ENCODE results near the gene ZSCAN22. TPM values are rescaled to one million over a fixed set of nuclear protein-coding genes. Genes with fewer than 3 reads are reported as not detected.
A peak's percentile ranks its signal among the peaks of the same experiment; 100 is the strongest.

Gene ZSCAN22
- polyA plus RNA-seq: 3.2 TPM
- long read RNA-seq, donor 1: 0 reads
- long read RNA-seq, donor 2: 0 reads
- long read RNA-seq, donor 3: 0 reads
- long read RNA-seq, donor 4: 0 reads
- long read RNA-seq, donor 5, full-length matches to known transcripts: 2 of 2 reads
- long read RNA-seq, donor 5, partial matches to known transcripts: 0 of 2 reads
- long read RNA-seq, donor 5, other reads (novel, unspliced or antisense): 0 of 2 reads
- long read RNA-seq, donor 6: 0 reads
- long read RNA-seq, donor 7: 0 reads
- long read RNA-seq, donor 8, full-length matches to known transcripts: 1 of 1 reads
- long read RNA-seq, donor 8, partial matches to known transcripts: 0 of 1 reads
- long read RNA-seq, donor 8, other reads (novel, unspliced or antisense): 0 of 1 reads
- long read RNA-seq, donor 9: 0 reads
- long read RNA-seq, donor 10: 0 reads
- long read RNA-seq, donor 11, full-length matches to known transcripts: 1 of 1 reads
- long read RNA-seq, donor 11, partial matches to known transcripts: 0 of 1 reads
- long read RNA-seq, donor 11, other reads (novel, unspliced or antisense): 0 of 1 reads

DNA sequence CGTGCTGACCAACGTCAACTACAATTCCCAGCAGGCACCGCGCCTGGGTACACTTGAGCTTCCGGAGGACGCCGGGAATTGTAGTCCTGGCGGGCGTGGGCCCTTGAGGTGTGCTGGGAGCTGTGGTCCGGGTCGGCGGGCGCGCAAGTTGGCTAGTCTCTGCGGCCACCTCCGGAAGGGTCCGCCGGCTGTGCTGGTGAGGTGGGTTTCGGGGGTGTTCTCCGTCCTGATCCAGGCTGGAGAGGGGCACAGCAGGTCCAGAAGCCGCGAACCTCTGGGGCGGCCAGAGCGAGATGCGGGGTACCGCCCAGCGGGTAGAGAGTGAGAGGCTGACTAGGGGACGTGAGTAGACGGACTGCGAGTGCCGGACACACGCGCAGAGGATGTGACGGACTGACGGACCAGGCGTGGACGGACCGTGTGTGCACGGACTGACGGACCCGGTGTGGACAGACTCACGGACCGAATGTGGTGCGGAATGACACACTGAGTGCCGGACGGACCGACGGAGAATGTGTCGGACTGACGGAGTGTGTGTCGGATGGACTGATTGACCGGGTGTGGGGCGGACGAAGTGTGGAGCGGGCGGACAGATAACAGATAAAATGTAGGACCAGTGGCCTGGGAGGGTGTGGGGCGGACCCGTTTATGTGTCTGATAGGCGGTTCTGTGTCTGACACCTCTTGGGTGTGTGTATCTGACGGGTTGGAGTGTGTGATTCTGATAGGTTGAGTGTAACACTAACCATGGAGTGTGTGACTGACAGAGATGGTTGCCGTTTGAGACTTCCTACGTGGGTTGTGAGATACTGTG lies at the start of gene ZSCAN22:
TSS of gene ZSCAN22 (plus strand) at position 81 of the 813 bp plus-strand sequence. CDS start 7,809 bp downstream, outside the sequence.
- H3K27me3 ChIP-seq (ENCODE audit: control insufficient read depth, insufficient read depth, low read length): no peaks in the 10 kb centered on the region
- no peaks in the 10 kb centered on the region for H3K9me3 ChIP-seq (ENCODE audit: control insufficient read depth, low read depth, low read length)
- H3K27ac ChIP-seq (ENCODE audit: low read length): peak within 1 kb of the TSS; percentile 86
- H3K36me3 ChIP-seq (ENCODE audit: control insufficient read depth, insufficient read depth, low read length): no peaks in the 10 kb centered on the region
- peaks cover 16% of the 10 kb centered on the region for H3K4me1 ChIP-seq (ENCODE audit: control insufficient read depth, insufficient read depth, low read length)
- H3K4me3 ChIP-seq (ENCODE audit: low read length): peak within 1 kb of the TSS; percentile 84
- no CpG with 5 or more reads among the region's 62 CpGs for WGBS (ENCODE audit: insufficient coverage, low lambda C conversion rate)
- DNase-seq: peak; percentile 97 to 98

DNA sequence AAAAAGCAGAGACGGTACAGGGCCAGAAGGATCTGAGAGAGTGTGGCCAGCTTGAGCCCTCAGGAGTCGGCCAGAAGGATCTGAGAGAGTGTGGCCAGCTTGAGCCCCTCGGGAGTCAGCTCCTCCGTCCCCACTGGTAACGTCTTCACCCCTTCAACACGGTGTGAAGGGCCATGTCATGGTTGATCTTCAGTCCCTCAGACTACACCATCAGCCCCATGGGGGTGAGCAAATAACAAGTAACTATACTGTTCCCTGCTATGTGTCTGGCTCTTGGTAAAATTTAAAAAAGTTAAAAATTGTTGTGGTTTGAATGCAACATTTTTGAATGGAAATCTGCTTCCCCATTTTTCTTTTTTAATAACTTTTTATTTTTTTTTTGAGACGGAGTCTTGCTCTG lies 49.6 kb upstream of the ZSCAN22 start:
- H3K27ac ChIP-seq (ENCODE audit: low read length): no peak overlapping the region
- DNase-seq: no peak
- H3K4me1 ChIP-seq (ENCODE audit: control insufficient read depth, insufficient read depth, low read length): no peaks in the 10 kb centered on the region
- H3K4me3 ChIP-seq (ENCODE audit: low read length): no peak overlapping the region
- peaks cover 26% of the 10 kb centered on the region for H3K9me3 ChIP-seq (ENCODE audit: control insufficient read depth, low read depth, low read length)
- no peaks in the 10 kb centered on the region for H3K27me3 ChIP-seq (ENCODE audit: control insufficient read depth, insufficient read depth, low read length)
- H3K36me3 ChIP-seq (ENCODE audit: control insufficient read depth, insufficient read depth, low read length): peaks cover 20% of the 10 kb centered on the region
- WGBS (ENCODE audit: insufficient coverage, low lambda C conversion rate): no CpG with 5 or more reads among the region's 7 CpGs

DNA sequence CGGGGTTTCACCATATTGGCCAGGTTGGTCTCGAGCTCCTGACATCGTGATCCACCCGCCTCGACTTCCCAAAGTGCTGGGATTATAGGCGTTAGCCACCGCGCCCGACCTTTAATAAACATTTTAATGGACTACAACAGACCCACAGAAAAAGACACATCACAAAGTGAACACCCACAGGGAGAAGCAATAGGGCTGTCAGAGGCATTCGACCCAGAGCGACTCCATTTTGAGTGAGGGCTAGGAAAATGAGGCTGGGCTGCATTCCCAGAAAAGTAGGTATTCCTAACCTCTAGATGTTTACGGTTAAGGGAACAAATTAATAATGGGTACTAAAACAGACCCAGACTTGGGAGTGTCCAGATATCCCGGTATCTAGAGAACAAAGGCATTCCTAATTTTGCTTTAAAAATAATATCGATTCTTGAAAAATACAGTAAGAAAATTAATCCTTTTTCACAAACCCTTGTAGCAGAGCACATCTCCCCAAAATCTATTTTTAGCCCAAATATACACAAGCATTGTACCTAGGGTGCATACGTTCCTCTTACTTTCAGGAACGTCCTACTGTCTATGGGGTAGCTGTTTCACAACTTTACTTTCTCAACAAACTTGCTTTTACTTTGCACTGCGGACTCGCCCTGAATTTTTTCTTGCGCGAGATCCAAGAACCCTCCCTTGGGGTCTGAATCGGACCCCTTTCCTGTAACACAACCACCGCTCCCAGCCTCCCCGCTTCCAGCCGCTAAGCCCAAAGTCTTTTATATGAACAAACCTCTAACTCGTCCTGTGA lies 48.9 kb upstream of the ZSCAN22 start:
- Histone ChIP-seq H3K4me3 (ENCODE audit: low read length) (peak overlapping the region; percentile 100), H3K27ac (ENCODE audit: low read length) (peak overlapping the region; percentile 84), H3K36me3 (ENCODE audit: control insufficient read depth, insufficient read depth, low read length) (peaks cover 19% of the 10 kb centered on the region), H3K4me1 (ENCODE audit: control insufficient read depth, insufficient read depth, low read length) (no peaks in the 10 kb centered on the region), H3K9me3 (ENCODE audit: control insufficient read depth, low read depth, low read length) (peaks cover 20% of the 10 kb centered on the region), H3K27me3 (ENCODE audit: control insufficient read depth, insufficient read depth, low read length) (no peaks in the 10 kb centered on the region)
- WGBS (ENCODE audit: insufficient coverage, low lambda C conversion rate): 14% methylated on average over 3 of the region's 25 CpGs
- DNase-seq: no peak

DNA sequence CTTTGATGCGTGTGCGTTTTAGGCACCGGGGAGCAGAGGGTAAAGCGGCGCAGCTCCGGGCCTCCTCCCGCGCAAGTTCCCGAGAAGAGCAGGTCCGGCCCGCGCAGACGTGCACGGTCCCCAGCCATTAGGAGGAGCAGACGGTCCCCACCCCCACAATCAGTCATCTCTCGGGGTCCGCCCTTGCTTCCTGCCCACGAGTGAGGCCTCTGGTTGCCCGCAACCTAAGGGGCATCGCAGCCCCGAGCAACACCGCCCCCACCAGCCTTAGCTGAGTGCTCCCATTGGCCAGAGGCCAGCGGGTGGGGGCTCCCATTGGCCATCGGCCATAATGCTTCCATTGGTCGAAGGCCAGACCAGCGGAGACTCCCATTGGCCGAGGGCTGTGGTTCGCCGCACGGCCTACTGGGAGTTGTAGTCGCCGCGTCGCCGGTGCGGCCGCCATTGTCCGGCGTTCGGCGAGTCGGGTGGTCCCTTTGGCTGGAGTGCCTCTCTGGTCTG lies 48.2 kb upstream of the ZSCAN22 start, which contains the start of gene ZNF8:
TSS of gene ZNF8 (plus strand) at position 415 of the 501 bp plus-strand sequence. CDS start 127 bp downstream, outside the sequence.
- H3K27me3 ChIP-seq (ENCODE audit: control insufficient read depth, insufficient read depth, low read length): no peaks in the 10 kb centered on the region
- DNase-seq: peak; percentile 99 to 100
- H3K4me1 ChIP-seq (ENCODE audit: control insufficient read depth, insufficient read depth, low read length): no peaks in the 10 kb centered on the region
- H3K27ac ChIP-seq (ENCODE audit: low read length): peak within 1 kb of the TSS; percentile 85
- peaks cover 14% of the 10 kb centered on the region for H3K9me3 ChIP-seq (ENCODE audit: control insufficient read depth, low read depth, low read length)
- peaks cover 19% of the 10 kb centered on the region for H3K36me3 ChIP-seq (ENCODE audit: control insufficient read depth, insufficient read depth, low read length)
- peak within 1 kb of the TSS; percentile 100 for H3K4me3 ChIP-seq (ENCODE audit: low read length)
- WGBS (ENCODE audit: insufficient coverage, low lambda C conversion rate): no CpG with 5 or more reads among the region's 42 CpGs

DNA sequence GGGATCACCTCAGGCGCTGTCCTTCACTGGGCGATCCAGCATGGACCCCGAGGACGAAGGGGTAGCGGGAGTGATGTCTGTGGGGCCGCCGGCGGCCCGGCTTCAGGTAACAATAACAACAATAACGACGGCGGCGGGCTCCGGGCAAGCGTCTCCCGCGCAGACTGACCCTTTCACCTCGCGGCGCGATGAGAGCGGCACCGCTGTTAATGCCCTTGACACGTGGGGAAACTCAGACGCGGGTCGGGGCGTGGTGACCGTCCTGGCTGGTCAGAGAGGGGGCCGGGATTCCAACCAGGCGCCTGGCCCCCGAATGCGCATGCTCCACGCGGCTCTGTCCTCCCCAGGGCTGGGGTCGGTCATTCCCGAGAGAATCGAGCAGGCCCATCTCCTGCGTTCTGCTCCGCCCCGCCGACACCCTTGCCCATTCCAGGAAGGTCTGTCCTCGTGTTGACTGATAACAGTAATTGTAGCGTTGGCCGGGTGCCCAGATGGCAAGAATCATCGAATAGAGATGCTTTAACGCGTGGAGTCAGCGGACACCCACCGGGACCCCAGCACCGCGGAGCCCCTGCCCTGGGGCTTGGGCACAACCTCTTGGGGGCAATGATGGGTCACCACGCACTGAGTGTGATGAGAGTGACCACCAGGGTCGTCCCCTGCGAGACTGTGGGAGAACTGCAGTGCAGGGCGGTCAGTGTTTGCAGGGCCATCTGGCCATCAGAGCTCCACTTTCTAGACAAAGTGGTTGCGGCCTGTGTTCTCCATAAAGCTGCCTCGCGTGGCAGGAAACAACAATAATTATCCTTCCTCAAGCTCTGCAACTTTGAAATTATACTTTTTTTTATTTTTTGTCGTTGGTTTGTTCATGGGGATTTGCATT lies 47.5 kb upstream of the ZSCAN22 start:
- Histone ChIP-seq H3K4me3 (ENCODE audit: low read length) (peak overlapping the region; percentile 100), H3K4me1 (ENCODE audit: control insufficient read depth, insufficient read depth, low read length) (no peaks in the 10 kb centered on the region), H3K9me3 (ENCODE audit: control insufficient read depth, low read depth, low read length) (peaks cover 10% of the 10 kb centered on the region), H3K27ac (ENCODE audit: low read length) (peak overlapping the region; percentile 85), H3K36me3 (ENCODE audit: control insufficient read depth, insufficient read depth, low read length) (peaks cover 17% of the 10 kb centered on the region), H3K27me3 (ENCODE audit: control insufficient read depth, insufficient read depth, low read length) (no peaks in the 10 kb centered on the region)
- 40% methylated on average over 1 of the region's 60 CpGs for WGBS (ENCODE audit: insufficient coverage, low lambda C conversion rate)
- peak; percentile 76 to 83 for DNase-seq

DNA sequence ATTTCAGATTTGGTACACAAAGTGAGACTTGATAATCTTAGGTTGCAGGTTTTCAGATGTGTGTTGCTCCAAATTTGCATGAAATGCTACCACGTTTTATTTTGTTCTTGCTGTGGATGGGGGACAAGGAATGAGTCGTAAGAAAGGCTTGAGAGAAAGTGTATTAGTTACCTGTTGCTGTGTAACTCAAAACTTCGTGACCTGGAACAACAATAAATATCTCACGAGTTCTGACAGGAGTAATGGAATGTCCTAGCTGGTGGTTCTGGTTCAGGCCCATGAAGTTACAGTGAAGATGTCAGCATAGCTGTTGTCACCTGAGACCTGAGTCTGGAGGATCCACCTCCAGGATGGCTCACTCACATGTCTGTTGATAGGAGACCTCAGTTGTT lies 46.9 kb upstream of the ZSCAN22 start:
- Histone ChIP-seq H3K27ac (ENCODE audit: low read length) (no peak overlapping the region), H3K9me3 (ENCODE audit: control insufficient read depth, low read depth, low read length) (peaks cover 10% of the 10 kb centered on the region), H3K4me1 (ENCODE audit: control insufficient read depth, insufficient read depth, low read length) (no peaks in the 10 kb centered on the region), H3K4me3 (ENCODE audit: low read length) (peak overlapping the region; percentile 100), H3K27me3 (ENCODE audit: control insufficient read depth, insufficient read depth, low read length) (no peaks in the 10 kb centered on the region), H3K36me3 (ENCODE audit: control insufficient read depth, insufficient read depth, low read length) (peaks cover 16% of the 10 kb centered on the region)
- no CpG with 5 or more reads among the region's 4 CpGs for WGBS (ENCODE audit: insufficient coverage, low lambda C conversion rate)
- DNase-seq: no peak

DNA sequence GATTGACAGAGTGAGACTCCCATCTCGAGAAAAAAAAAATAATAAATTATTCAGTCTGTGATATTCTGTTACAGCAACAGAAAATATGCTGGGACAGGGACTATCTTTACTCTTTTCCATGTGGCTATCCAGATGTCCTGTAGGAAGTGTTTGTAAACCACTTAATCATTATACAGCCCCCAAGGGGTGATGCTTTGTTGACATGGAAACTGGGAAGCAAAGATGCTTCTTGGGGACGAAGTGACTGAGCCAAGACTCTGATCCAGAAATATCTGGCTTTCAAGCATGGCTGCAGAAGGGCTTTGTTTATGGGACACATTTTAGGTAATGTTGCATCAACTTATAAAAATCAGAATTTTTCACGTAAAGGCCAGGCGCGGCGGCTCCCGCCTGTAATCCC lies 42.6 kb upstream of the ZSCAN22 start:
- Histone ChIP-seq H3K9me3 (ENCODE audit: control insufficient read depth, low read depth, low read length) (peaks cover 5% of the 10 kb centered on the region), H3K36me3 (ENCODE audit: control insufficient read depth, insufficient read depth, low read length) (peaks cover 39% of the 10 kb centered on the region)
- whole genome bisulfite sequencing (ENCODE audit: insufficient coverage, low lambda C conversion rate): no CpG with 5 or more reads among the region's 7 CpGs

DNA sequence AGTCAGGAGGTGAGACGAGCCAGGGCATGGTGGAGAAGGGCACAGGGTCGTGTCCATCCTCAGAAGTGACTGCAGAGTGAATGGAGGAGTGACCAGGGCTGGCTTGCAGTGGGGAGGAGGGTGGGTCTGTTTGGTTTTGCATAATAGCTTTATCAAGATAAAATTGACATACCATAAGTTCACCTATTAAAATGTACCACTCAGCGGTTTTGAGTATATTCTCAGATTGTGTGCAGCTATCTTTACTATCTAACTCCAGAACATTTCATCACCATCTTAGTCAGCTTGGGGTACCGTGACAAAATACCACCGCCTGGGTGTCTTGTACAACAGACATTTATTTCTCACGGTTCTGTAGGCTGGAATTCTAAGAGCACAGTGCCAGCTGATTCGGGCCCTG lies 34.9 kb upstream of the ZSCAN22 start:
- no peaks in the 10 kb centered on the region for H3K4me1 ChIP-seq (ENCODE audit: control insufficient read depth, insufficient read depth, low read length)
- peaks cover 42% of the 10 kb centered on the region for H3K9me3 ChIP-seq (ENCODE audit: control insufficient read depth, low read depth, low read length)
- no peak overlapping the region for H3K27ac ChIP-seq (ENCODE audit: low read length)
- H3K36me3 ChIP-seq (ENCODE audit: control insufficient read depth, insufficient read depth, low read length): peaks cover 82% of the 10 kb centered on the region
- H3K4me3 ChIP-seq (ENCODE audit: low read length): no peak overlapping the region
- 100% methylated on average over 1 of the region's 7 CpGs for WGBS (ENCODE audit: insufficient coverage, low lambda C conversion rate)
- DNase-seq: no peak
- H3K27me3 ChIP-seq (ENCODE audit: control insufficient read depth, insufficient read depth, low read length): no peaks in the 10 kb centered on the region

More for the DNA sequence above, 42.6 kb upstream of the ZSCAN22 start:
- Histone ChIP-seq H3K27me3 (ENCODE audit: control insufficient read depth, insufficient read depth, low read length) (no peaks in the 10 kb centered on the region), H3K4me1 (ENCODE audit: control insufficient read depth, insufficient read depth, low read length) (no peaks in the 10 kb centered on the region), H3K27ac (ENCODE audit: low read length) (no peak overlapping the region), H3K4me3 (ENCODE audit: low read length) (no peak overlapping the region)
- no peak for DNase-seq

DNA sequence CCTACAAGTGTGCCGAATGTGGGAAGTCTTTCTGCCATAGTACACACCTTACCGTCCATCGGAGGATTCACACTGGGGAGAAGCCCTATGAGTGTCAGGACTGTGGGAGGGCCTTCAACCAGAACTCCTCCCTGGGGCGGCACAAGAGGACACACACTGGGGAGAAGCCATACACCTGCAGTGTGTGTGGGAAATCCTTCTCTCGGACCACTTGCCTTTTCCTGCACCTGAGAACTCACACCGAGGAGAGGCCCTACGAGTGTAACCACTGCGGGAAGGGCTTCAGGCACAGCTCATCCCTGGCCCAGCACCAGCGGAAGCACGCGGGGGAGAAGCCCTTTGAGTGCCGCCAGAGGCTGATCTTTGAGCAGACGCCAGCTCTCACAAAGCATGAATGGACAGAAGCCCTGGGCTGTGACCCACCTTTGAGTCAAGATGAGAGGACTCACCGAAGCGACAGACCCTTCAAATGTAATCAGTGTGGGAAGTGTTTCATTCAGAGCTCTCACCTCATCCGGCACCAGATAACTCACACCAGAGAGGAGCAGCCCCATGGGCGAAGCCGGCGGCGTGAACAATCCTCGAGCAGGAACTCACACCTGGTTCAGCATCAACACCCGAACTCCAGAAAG lies 31.9 kb upstream of the ZSCAN22 start:
- Histone ChIP-seq H3K27me3 (ENCODE audit: control insufficient read depth, insufficient read depth, low read length) (no peaks in the 10 kb centered on the region), H3K27ac (ENCODE audit: low read length) (no peak overlapping the region), H3K4me1 (ENCODE audit: control insufficient read depth, insufficient read depth, low read length) (no peaks in the 10 kb centered on the region), H3K36me3 (ENCODE audit: control insufficient read depth, insufficient read depth, low read length) (peaks cover 69% of the 10 kb centered on the region), H3K9me3 (ENCODE audit: control insufficient read depth, low read depth, low read length) (peaks cover 39% of the 10 kb centered on the region), H3K4me3 (ENCODE audit: low read length) (no peak overlapping the region)
- DNase-seq: no peak
- WGBS (ENCODE audit: insufficient coverage, low lambda C conversion rate): no CpG with 5 or more reads among the region's 22 CpGs
